OCI-LY1 (cell line): Measurements from ENCODE around the gene LINGO4.
"Not testable (repeated sequence)": the region's sequence is repeated elsewhere in the genome, so short reads cannot be mapped to it uniquely, and the experiment has no call there.

Experiments
- H2AFZ ChIP-seq: fragments of 200-600 bp; sonication (generic), shearing (Covaris generic); 2 replicates; pipeline ENCODE4 v1.6.0; 2014; ENCODE audit warnings: antibody characterized with exemption, mild to moderate bottlenecking, low read length
- H3F3A ChIP-seq: fragments of 200-600 bp; sonication (generic), shearing (Covaris generic); 2 replicates; pipeline ENCODE4 v1.6.0; 2014; ENCODE audit warnings: mild to moderate bottlenecking, antibody characterized with exemption, low read length, moderate library complexity; ENCODE audit not compliant: insufficient read depth
- H3K27ac ChIP-seq: fragments of 200-600 bp; sonication (generic); 2 replicates; pipeline ENCODE4 v1.5.1; 2014; ENCODE audit warnings: low read length, mixed run types, mild to moderate bottlenecking, low read depth; ENCODE audit not compliant: poor library complexity, severe bottlenecking
- H3K27me3 ChIP-seq: fragments of 200-600 bp; sonication (generic); 2 replicates; pipeline ENCODE4 v1.6.0; 2014; ENCODE audit warnings: antibody characterized with exemption, mild to moderate bottlenecking, low read length, moderate library complexity; ENCODE audit not compliant: insufficient read depth
- H3K36me3 ChIP-seq: fragments of 200-600 bp; sonication (generic); 2 replicates; pipeline ENCODE4 v1.6.1; 2014; ENCODE audit warnings: mild to moderate bottlenecking, antibody characterized with exemption, low read length, moderate library complexity, mixed read lengths; ENCODE audit not compliant: insufficient read depth
- H3K4me1 ChIP-seq: fragments of 200-600 bp; sonication (generic); 2 replicates; pipeline ENCODE4 v1.5.1; 2014; ENCODE audit warnings: mild to moderate bottlenecking, low read length, moderate library complexity; ENCODE audit not compliant: insufficient read depth, severe bottlenecking
- H3K4me2 ChIP-seq: fragments of 200-600 bp; sonication (generic), shearing (Covaris generic); 2 replicates; pipeline ENCODE4 v1.6.1; 2014; ENCODE audit warnings: low read length
- H3K4me3 ChIP-seq: fragments of 200-600 bp; sonication (generic); 2 replicates; pipeline ENCODE4 v1.5.1; 2014; ENCODE audit warnings: low read length, low read depth, mild to moderate bottlenecking, mixed read lengths; ENCODE audit not compliant: poor library complexity, severe bottlenecking
- H3K79me2 ChIP-seq: fragments of 200-600 bp; shearing (Covaris generic); 2 replicates; pipeline ENCODE4 v1.6.1; 2016; ENCODE audit warnings: mixed run types, low read length, mixed read lengths; ENCODE audit not compliant: insufficient read depth
- H3K9ac ChIP-seq: fragments of 200-600 bp; sonication (generic), shearing (Covaris generic); 2 replicates; pipeline ENCODE4 v1.6.1; 2014; ENCODE audit warnings: mild to moderate bottlenecking, low read length, mixed read lengths
- H3K9me2 ChIP-seq: fragments of 200-600 bp; sonication (generic), shearing (Covaris generic); 2 replicates; pipeline ENCODE4 v1.6.1; 2014; ENCODE audit warnings: low read depth, mild to moderate bottlenecking, low read length, mixed read lengths
- H3K9me3 ChIP-seq: fragments of 200-600 bp; shearing (Covaris generic); 2 replicates; pipeline ENCODE4 v1.6.1; 2014; ENCODE audit warnings: low read length, mixed read lengths
- H4K20me1 ChIP-seq: fragments of 200-600 bp; sonication (generic), shearing (Covaris generic); 2 replicates; pipeline ENCODE4 v1.6.0; 2016; ENCODE audit warnings: mild to moderate bottlenecking, low read length; ENCODE audit not compliant: insufficient read depth
- EZH2 ChIP-seq: fragments of 200-600 bp; sonication (generic), shearing (Covaris generic); IDR thresholded peaks from 2 replicates; pipeline ENCODE4 v1.8.0; 2017; ENCODE audit warnings: borderline replicate concordance, mixed run types, mild to moderate bottlenecking, antibody characterized with exemption, low read length, moderate library complexity, mixed read lengths
- TF ChIP-seq, protein P1 (sequence below): fragments of 200-600 bp; sonication (generic), shearing (Covaris generic); IDR thresholded peaks from 2 replicates; pipeline ENCODE4 v1.5.1; 2017; ENCODE audit warnings: mild to moderate bottlenecking, antibody characterized with exemption, low read length, moderate library complexity, mixed read lengths

LINGO4 gene

DNA sequence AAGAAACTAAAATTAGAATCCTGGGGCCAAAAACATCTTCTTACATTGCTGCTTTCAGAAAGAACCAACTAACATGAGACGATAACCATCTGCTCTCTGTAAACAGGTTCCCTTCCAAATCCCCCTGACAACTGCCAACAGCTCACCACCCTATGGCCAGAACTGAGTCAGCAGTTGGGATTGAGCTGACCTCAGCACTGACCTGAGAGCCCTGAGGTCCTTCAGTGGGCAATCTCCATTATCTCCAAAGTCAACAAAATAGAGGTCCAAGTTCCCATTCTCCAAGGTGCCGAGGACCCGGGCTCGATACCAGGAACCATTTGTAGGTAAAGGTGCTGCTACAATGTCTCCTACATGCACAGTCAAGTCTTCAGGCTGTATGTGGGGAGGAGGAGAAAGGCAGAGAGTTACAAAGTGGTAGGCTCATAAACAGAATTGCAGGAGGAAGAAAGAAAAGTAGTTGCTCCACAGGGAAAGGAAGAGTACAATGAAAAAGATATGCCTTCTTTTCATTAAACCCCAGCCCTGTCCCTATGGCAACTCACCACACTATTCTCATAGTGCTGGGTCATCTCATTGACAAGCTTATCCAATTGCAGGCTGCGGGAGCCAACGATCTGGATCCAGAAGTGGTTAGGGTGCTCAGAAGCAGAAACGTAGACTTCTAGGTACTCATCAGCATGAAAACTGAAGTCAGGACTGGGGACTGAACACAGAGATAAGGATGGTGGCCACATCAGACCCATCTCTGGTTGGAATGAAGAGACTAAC lies 29.1 kb downstream of the LINGO4 start:
- H3K4me3 ChIP-seq: no peak overlapping the region
- H3K27ac ChIP-seq: no peak overlapping the region
- no peak overlapping the region for H3K9ac ChIP-seq
- H3K27me3 ChIP-seq: no peaks in the 10 kb centered on the region
- no peaks in the 10 kb centered on the region for H3K4me1 ChIP-seq
- H3K36me3 ChIP-seq: no peaks in the 10 kb centered on the region; the same call in 1 of the 2 replicates
- TF ChIP-seq EZH2: no peak
- TF ChIP-seq, protein P1, sequence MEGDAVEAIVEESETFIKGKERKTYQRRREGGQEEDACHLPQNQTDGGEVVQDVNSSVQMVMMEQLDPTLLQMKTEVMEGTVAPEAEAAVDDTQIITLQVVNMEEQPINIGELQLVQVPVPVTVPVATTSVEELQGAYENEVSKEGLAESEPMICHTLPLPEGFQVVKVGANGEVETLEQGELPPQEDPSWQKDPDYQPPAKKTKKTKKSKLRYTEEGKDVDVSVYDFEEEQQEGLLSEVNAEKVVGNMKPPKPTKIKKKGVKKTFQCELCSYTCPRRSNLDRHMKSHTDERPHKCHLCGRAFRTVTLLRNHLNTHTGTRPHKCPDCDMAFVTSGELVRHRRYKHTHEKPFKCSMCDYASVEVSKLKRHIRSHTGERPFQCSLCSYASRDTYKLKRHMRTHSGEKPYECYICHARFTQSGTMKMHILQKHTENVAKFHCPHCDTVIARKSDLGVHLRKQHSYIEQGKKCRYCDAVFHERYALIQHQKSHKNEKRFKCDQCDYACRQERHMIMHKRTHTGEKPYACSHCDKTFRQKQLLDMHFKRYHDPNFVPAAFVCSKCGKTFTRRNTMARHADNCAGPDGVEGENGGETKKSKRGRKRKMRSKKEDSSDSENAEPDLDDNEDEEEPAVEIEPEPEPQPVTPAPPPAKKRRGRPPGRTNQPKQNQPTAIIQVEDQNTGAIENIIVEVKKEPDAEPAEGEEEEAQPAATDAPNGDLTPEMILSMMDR: no peak
- no peak overlapping the region for H3K4me2 ChIP-seq
- no peaks in the 10 kb centered on the region for H4K20me1 ChIP-seq
- H3K9me2 ChIP-seq: no peaks in the 10 kb centered on the region
- H3F3A ChIP-seq: no peaks in the 10 kb centered on the region
- H3K79me2 ChIP-seq: no peaks in the 10 kb centered on the region
- no peaks in the 10 kb centered on the region for H3K9me3 ChIP-seq
- no peak overlapping the region for H2AFZ ChIP-seq

DNA sequence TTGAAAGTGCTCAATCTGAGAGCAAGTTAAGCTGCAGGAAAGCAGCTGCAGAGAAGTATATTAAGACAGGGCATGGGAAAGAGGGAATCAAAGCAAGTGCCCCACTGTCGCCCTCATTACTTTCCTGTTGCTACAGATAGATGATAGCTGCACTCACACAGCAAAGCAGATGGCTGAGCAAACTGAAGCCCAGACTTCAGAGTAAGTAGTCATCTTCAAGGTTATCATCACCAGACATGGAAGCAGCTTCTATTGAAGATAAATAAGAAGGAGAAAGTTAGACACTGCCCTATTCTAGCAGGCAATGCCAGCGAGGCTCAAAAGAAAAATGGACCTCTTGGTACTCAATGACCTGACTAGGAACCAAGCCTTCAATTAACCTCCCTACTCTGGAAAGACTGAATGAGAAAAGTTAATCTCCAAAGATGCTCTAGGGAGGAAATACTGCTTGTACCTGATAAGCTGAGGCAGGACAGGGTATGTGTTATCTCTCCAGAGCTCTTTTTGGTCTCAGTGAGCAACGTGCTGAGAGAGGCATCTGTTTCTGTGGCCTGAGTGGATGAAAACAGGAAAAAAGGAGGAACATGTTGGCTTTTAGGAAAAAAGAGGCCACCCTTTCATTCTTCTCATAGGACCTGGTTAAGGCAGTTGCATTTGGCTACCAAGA lies 30.8 kb downstream of the LINGO4 start:
- Histone ChIP-seq H3K4me3 (no peak overlapping the region), H3K9me2 (no peaks in the 10 kb centered on the region), H4K20me1 (no peaks in the 10 kb centered on the region), H3K9ac (no peak overlapping the region), H3K36me3 (no peaks in the 10 kb centered on the region; the same call in 1 of the 2 replicates), H3K9me3 (no peaks in the 10 kb centered on the region), H3K4me1 (no peaks in the 10 kb centered on the region), H3K27ac (no peak overlapping the region), H3K4me2 (no peak overlapping the region), H3K79me2 (no peaks in the 10 kb centered on the region), H3F3A (no peaks in the 10 kb centered on the region), H3K27me3 (no peaks in the 10 kb centered on the region), H2AFZ (no peak overlapping the region)
- TF ChIP-seq EZH2: no peak
- TF ChIP-seq, protein P1: no peak

DNA sequence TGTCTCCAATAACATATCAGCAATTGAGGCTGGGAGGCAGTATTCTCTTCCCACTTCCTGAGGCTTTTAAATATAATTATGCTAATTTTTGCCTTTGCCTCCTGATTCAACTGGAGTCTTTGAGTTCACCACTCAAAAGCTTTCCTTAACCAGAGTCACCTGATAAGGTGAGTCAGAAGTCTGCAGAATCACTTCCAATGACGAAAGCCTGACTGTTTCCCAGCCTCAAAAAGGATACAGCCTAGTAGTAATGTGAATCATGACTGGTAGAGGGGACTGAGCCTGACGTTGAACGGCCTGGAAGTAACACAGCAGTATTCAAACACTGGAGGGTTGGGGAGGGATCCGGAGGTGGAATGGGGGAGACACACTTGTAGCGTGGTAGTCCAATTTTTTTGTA lies 31.5 kb downstream of the LINGO4 start:
- Histone ChIP-seq H3K4me1 (no peaks in the 10 kb centered on the region), H3K27me3 (no peaks in the 10 kb centered on the region), H4K20me1 (no peaks in the 10 kb centered on the region), H3K79me2 (no peaks in the 10 kb centered on the region), H3K9ac (no peak overlapping the region), H3K9me3 (no peaks in the 10 kb centered on the region), H2AFZ (no peak overlapping the region), H3K36me3 (no peaks in the 10 kb centered on the region; the same call in 1 of the 2 replicates), H3K9me2 (no peaks in the 10 kb centered on the region), H3K4me3 (no peak overlapping the region), H3K27ac (no peak overlapping the region), H3K4me2 (no peak overlapping the region), H3F3A (no peaks in the 10 kb centered on the region)
- TF ChIP-seq, protein P1: no peak
- no peak for TF ChIP-seq EZH2

DNA sequence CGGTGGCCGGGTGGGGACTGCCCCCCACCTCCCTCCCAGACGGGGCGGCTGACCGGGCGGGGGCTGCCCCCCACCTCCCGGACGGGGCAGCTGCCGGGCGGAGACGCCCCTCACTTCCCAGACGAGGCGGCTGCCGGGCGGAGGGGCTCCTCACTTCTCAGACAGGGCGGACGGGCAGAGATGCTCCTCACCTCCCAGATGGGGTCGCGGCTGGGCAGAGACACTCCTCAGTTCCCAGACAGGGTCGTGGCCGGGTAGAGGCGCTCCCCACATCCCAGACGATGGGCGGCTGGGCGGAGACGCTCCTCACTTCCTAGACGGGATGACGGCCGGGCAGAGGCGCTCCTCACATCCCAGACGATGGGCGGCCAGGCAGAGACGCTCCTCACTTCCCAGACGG lies 35.9 kb downstream of the LINGO4 start:
- H3K27ac ChIP-seq, H4K20me1 ChIP-seq, H3K9me2 ChIP-seq, H3K9me3 ChIP-seq, H3K36me3 ChIP-seq, H3K79me2 ChIP-seq, H3K9ac ChIP-seq, H3K27me3 ChIP-seq, H3K4me2 ChIP-seq, H3K4me1 ChIP-seq, H3F3A ChIP-seq, H2AFZ ChIP-seq, H3K4me3 ChIP-seq: not testable (repeated sequence)

DNA sequence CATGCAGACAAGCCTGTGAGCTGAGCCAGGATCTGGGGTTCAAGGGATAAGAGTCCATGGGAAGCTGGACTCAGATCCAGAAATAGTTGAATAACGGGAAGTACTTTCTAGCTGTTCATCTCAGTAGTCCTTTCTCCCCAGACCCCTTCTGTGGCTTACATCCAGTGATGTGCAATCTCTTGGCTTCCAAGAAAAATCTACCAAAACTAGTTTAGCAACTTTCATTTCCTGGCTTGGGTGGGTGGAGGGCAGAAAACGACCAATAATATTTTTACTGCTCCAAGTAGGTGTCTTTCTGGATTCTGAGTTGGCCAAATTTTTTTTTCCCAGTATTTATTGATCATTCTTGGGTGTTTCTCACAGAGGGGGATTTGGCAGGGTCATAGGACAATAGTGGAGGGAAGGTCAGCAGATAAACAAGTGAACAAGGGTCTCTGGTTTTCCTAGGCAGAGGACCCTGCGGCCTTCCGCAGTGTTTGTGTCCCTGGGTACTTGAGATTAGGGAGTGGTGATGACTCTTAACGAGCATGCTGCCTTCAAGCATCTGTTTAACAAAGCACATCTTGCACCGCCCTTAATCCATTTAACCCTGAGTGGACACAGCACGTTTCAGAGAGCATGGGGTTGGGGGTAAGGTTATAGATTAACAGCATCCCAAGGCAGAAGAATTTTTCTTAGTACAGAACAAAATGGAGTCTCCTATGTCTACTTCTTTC lies 36.7 kb downstream of the LINGO4 start:
- H4K20me1 ChIP-seq, H3K9me2 ChIP-seq, H3K9me3 ChIP-seq, H3K4me3 ChIP-seq, H3K4me1 ChIP-seq, H3K36me3 ChIP-seq, H3K79me2 ChIP-seq, H3K9ac ChIP-seq, H3F3A ChIP-seq, H3K27ac ChIP-seq, H3K27me3 ChIP-seq, H3K4me2 ChIP-seq, H2AFZ ChIP-seq: not testable (repeated sequence)
